Measurements from ENCODE around the gene MARK3.

MARK3 gene

DNA sequence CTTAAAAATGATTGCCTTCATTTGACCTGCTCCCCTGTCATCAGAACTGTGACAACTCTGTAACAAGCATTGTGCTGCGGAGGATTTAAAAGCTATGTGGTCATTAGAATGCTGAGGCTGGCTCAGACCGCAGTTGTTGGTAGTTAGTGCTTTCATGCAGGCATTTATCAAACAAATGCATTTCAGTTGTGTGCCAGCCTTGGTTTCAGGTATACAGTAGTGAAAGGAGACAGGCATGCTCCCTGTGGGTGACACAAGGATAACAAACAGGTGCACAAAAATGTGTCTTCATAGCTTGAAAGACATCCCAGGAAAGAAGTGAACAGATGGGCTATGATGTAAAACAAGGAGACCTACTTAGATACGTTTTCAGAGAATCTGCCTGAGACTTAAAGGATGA is 60.6 kb downstream of the MARK3 start:
- peaks cover 10 to 60% (median 23%) of the 10 kb centered on the region in 11 experiments; a peak in 21 of 22 replicates for H3K36me3 ChIP-seq
- peak overlapping the region in 1 of 11 experiments; percentile 82; a peak in 2 of 22 replicates for H3K4me2 ChIP-seq
- peaks cover 33 to 98% (median 76%) of the 10 kb centered on the region in 11 experiments; a peak in 20 of 22 replicates for H4K20me1 ChIP-seq
- H3K4me1 ChIP-seq = peaks cover 18 to 76% (median 29%) of the 10 kb centered on the region in 10 experiments
- no peak overlapping the region for H3K9ac ChIP-seq
- no peaks in the 10 kb centered on the region for H3K9me3 ChIP-seq (replicated peaks in 1 of 11)
- no peak for TF ChIP-seq Cebpa-rat (IDR thresholded peaks at IDR 0.05)
- no peaks in the 10 kb centered on the region for H3K27me3 ChIP-seq
- no peak overlapping the region for H3K4me3 ChIP-seq
- no peak overlapping the region for H3K27ac ChIP-seq

DNA sequence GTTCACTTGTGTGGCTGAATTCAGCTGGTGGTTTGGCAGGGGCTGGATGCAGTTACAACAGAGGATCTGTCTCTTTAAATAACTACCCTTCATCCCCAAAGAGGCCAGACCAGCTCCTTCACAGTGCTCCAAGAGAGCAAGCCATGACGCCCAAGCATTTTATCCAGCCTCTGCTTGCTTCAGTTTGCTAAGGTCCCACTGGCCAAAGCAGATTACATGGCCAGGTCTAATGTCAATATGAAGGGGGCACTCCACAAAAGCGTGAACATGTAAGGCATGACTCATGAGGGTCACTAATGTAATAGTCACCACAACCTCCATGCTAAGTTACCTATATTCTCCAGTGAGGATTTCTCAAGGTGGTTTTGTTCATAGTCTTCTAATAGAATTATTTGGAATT is 62.9 kb downstream of the MARK3 start:
- Histone ChIP-seq H3K4me2 (peak overlapping the region in 7 of 11 experiments; percentile 1 to 66 (median 31); a peak in 10 of 22 replicates), H3K4me3 (no peak overlapping the region), H3K4me1 (peaks cover 17 to 56% (median 22%) of the 10 kb centered on the region in 10 experiments), H3K9me3 (replicated peaks in 1 of 11) (no peaks in the 10 kb centered on the region), H4K20me1 (peaks cover 39 to 97% (median 73%) of the 10 kb centered on the region in 11 experiments; a peak in 19 of 22 replicates), H3K27me3 (no peaks in the 10 kb centered on the region), H3K27ac (no peak overlapping the region), H3K9ac (no peak overlapping the region), H3K36me3 (peaks cover 19 to 69% (median 31%) of the 10 kb centered on the region in 11 experiments)
- TF ChIP-seq Cebpa-rat (IDR thresholded peaks at IDR 0.05) = no peak

DNA sequence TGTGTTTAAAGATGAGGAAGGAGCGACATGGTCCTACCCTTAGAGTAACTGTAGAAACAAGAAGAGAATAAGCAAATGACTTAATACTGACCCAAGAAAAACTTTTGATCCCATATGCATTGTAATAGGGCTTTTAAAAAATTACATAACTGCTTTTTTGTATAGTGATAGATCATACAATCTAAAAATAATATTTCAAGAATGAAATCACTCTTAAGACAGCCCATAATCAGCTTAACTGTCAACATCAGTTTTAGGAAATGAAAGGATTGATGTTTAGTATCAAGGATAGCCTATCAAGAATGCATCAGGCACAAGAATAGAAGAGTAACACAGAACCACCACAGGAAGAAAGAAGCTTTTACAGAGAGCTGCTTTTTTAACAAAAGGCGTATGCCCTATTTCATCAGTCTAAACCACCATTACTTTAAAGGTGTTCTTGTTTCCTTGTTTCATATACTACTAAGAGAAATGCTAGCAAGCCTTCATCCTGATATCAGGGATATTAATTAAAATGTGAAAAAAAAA is 64.5 kb downstream of the MARK3 start:
- no peak for TF ChIP-seq Cebpa-rat (IDR thresholded peaks at IDR 0.05)
- Histone ChIP-seq H3K27me3 (no peaks in the 10 kb centered on the region), H3K4me2 (no peak overlapping the region), H3K4me1 (peaks cover 15 to 40% (median 20%) of the 10 kb centered on the region in 10 experiments), H3K9me3 (replicated peaks in 1 of 11) (no peaks in the 10 kb centered on the region), H3K27ac (no peak overlapping the region), H3K4me3 (no peak overlapping the region), H3K9ac (no peak overlapping the region), H4K20me1 (peaks cover 37 to 96% (median 67%) of the 10 kb centered on the region in 11 experiments; a peak in 19 of 22 replicates), H3K36me3 (peaks cover 33 to 84% (median 41%) of the 10 kb centered on the region in 11 experiments)

DNA sequence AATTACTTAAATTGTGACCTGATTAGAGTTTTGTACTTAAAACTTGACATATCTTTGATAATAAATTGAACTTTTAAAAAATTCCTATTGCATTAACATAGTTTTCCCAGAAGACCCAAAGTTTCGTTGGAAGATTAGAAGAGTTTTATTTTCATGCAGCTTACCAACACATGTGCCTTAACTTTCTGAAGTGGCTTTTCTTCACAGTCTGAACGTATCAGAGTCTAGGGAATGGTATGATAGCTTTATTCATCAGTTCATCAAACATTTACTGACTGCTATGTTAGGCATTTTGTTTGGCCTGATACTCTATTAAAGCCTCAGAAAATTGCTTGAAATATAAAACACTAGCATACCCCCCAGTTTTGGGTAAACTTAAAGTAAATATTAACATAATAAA is 65.2 kb downstream of the MARK3 start:
- Histone ChIP-seq H3K27me3 (no peaks in the 10 kb centered on the region), H3K36me3 (peaks cover 34 to 84% (median 44%) of the 10 kb centered on the region in 11 experiments), H3K9me3 (replicated peaks in 1 of 11) (no peaks in the 10 kb centered on the region), H3K9ac (no peak overlapping the region), H4K20me1 (peaks cover 39 to 96% (median 65%) of the 10 kb centered on the region in 11 experiments; a peak in 19 of 22 replicates), H3K4me3 (no peak overlapping the region), H3K4me1 (peaks cover 15 to 32% (median 20%) of the 10 kb centered on the region in 10 experiments), H3K4me2 (no peak overlapping the region), H3K27ac (no peak overlapping the region)
- no peak for TF ChIP-seq Cebpa-rat (IDR thresholded peaks at IDR 0.05)

DNA sequence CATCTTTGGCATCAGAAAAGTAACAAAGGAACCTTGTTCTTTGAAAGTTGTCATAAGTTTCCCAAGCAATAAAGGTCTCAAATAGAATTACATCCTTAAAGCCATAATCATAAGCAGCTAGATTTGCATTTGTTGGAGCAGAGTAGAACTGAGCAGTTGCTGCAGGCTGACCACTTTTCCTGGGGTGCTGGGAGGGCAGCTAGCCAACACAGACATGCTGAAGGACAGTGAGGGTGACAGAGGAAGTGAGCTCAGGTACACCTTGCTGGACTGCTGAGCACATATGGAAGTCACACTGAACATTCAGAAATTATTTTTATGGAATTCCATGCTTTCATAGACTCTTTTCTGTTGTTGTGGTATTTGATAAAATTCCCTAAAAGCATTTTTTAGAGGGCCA is 66.2 kb downstream of the MARK3 start:
- H3K36me3 ChIP-seq = peaks cover 40 to 83% (median 54%) of the 10 kb centered on the region in 11 experiments
- TF ChIP-seq Cebpa-rat (IDR thresholded peaks at IDR 0.05) = no peak
- no peaks in the 10 kb centered on the region for H3K9me3 ChIP-seq (replicated peaks in 1 of 11)
- peaks cover 11 to 28% (median 18%) of the 10 kb centered on the region in 10 experiments for H3K4me1 ChIP-seq
- no peak overlapping the region for H3K4me2 ChIP-seq
- H4K20me1 ChIP-seq = peaks cover 38 to 96% (median 64%) of the 10 kb centered on the region in 11 experiments; a peak in 19 of 22 replicates
- H3K27me3 ChIP-seq = no peaks in the 10 kb centered on the region
- no peak overlapping the region for H3K9ac ChIP-seq
- no peak overlapping the region for H3K27ac ChIP-seq
- no peak overlapping the region for H3K4me3 ChIP-seq

DNA sequence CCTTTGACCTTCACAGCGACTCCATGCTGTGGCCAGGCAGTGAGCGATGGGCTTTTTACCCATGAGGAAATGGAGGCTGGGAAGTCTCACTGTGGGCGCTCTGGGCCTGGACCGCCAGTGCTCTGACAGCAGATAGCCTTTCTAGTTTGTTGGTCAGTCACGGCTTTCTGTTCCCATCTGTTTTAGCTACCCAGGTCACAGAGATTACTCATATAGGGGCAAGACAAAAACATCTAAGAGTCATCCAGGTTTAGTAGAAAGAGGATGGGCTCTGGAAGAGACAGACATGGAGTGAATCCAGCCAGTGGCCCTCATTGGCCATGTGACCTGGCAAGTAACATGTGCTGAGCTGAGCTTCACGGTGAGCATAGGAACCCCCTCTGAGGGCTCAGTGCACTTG is 68.6 kb downstream of the MARK3 start:
- Histone ChIP-seq H3K27ac (no peak overlapping the region), H4K20me1 (peaks cover 21 to 97% (median 48%) of the 10 kb centered on the region in 11 experiments; a peak in 16 of 22 replicates), H3K9ac (no peak overlapping the region), H3K27me3 (no peaks in the 10 kb centered on the region), H3K9me3 (replicated peaks in 1 of 11) (no peaks in the 10 kb centered on the region), H3K4me3 (no peak overlapping the region), H3K4me2 (no peak overlapping the region), H3K36me3 (peaks cover 47 to 90% (median 69%) of the 10 kb centered on the region in 11 experiments), H3K4me1 (peaks cover 0 to 13% (median 0%) of the 10 kb centered on the region in 10 experiments; a peak in 2 of 20 replicates)
- no peak for TF ChIP-seq Cebpa-rat (IDR thresholded peaks at IDR 0.05)

DNA sequence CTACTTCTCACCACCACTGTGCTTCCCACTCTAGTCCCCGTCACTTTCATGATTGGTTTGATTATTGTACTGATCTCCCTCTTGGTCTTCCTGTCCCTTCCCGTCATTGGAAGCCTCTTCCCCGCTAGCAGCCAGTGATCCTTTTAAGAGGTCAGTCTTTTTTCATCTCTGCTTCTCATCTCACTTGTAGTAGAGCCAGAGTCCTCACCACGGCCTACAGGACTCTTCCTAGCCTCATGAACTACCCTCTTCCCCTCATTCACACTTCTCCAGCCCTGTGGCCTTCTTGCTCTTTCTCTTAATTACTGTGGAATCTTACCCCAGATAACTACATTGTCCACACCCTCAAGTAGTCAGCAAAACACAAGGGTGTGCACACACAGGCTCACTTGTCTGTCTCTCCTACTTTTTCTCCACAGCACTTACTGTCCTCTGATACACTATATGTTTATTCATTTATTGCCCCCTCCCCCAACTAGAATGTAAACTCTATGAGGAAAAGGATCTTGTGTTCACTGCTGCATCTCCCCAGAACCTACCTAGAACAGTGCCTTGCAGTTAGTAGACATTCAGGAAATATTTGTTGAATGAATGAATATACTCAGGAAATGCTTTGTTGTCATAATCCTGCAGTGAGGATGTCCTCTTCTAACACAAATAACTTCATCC is 71.1 kb downstream of the MARK3 start:
- Histone ChIP-seq H3K36me3 (peaks cover 66 to 98% (median 86%) of the 10 kb centered on the region in 11 experiments), H3K4me3 (no peak overlapping the region), H3K27me3 (no peaks in the 10 kb centered on the region), H3K27ac (no peak overlapping the region), H4K20me1 (peaks cover 14 to 96% (median 28%) of the 10 kb centered on the region in 11 experiments; a peak in 15 of 22 replicates), H3K9ac (no peak overlapping the region), H3K4me2 (no peak overlapping the region; a peak in 1 of 22 replicates), H3K9me3 (replicated peaks in 1 of 11) (no peaks in the 10 kb centered on the region), H3K4me1 (peaks cover 0 to 17% (median 0%) of the 10 kb centered on the region in 10 experiments; a peak in 4 of 20 replicates)
- TF ChIP-seq Cebpa-rat (IDR thresholded peaks at IDR 0.05) = no peak

DNA sequence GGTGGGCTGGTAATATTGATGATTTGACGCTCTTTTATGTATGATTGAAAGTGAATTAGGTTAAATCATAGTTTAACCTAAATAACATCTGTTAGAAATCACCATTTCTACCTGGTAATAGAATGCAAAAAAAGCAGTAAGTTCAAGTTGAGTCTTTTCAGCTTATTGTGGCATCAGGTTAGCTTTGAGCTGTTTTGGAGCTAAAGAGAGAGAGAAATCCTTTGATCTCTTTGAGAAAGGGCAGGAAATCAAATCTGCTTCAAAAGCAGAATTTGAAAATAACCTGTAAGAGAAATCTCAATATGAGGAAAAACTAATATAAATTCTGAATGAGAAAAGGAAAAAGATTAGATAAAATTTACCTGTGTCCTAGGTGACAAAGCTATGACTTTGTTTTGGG is 75.2 kb downstream of the MARK3 start:
- no peaks in the 10 kb centered on the region for H3K9me3 ChIP-seq (replicated peaks in 1 of 11)
- H3K4me2 ChIP-seq = no peak overlapping the region
- no peak overlapping the region for H3K9ac ChIP-seq
- H3K27me3 ChIP-seq = no peaks in the 10 kb centered on the region
- H3K4me1 ChIP-seq = peaks cover 0 to 27% (median 0%) of the 10 kb centered on the region in 10 experiments; a peak in 4 of 20 replicates
- peaks cover 71 to 98% (median 90%) of the 10 kb centered on the region in 11 experiments for H3K36me3 ChIP-seq
- H4K20me1 ChIP-seq = peaks cover 6 to 93% (median 22%) of the 10 kb centered on the region in 11 experiments; a peak in 15 of 22 replicates
- no peak for TF ChIP-seq Cebpa-rat (IDR thresholded peaks at IDR 0.05)
- no peak overlapping the region for H3K27ac ChIP-seq
- no peak overlapping the region for H3K4me3 ChIP-seq

DNA sequence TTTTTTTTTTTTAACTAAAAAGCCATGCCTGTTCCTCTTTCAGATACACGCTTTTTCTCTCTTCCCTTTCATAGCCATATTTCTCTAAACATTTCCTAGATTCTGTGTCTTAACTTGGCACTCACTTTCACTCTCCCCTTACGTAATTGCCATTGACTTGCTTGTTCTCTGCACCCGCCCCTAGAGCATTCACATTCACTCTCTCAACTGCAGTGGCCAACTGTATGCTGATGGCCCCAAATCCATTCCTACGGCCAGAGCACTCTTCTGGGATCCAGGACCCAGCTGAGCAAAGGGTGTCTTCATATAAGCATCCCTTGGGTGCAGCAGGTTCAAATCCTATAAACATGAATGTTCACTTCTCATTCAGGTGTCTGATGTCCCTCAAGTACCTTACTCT is 77.9 kb downstream of the MARK3 start:
- Histone ChIP-seq H3K27ac (no peak overlapping the region), H3K27me3 (no peaks in the 10 kb centered on the region), H3K9me3 (replicated peaks in 1 of 11) (no peaks in the 10 kb centered on the region), H3K9ac (no peak overlapping the region), H3K4me2 (no peak overlapping the region), H3K36me3 (peaks cover 72 to 99% (median 94%) of the 10 kb centered on the region in 11 experiments), H4K20me1 (peaks cover 0 to 72% (median 6%) of the 10 kb centered on the region in 11 experiments; a peak in 8 of 22 replicates), H3K4me1 (peaks cover 0 to 20% (median 0%) of the 10 kb centered on the region in 10 experiments; a peak in 3 of 20 replicates), H3K4me3 (no peak overlapping the region)
- TF ChIP-seq Cebpa-rat (IDR thresholded peaks at IDR 0.05) = no peak

All from BLaER1 treated with 17β-estradiol and CSF1 and Interleukin-3, amounts not matched to agents 10 nM and 100 nM (cell line).